GM19035 (cell line): ENCODE data around the gene PSMD8.
"Not testable (repeated sequence)": the region's sequence is repeated elsewhere in the genome, so short reads cannot be mapped to it uniquely, and the experiment has no call there.

Experiments used
- ATAC-seq: cut with Tn5 transposase; IDR thresholded peaks from one replicate; pipeline ENCODE4 v1.9.1; 2021; ENCODE audit not compliant: unreplicated experiment

PSMD8 gene

GRCh38 chr19:38361633-38362075, 12.7 kb upstream of the PSMD8 start:
- peak; percentile 55 for ATAC-seq

- ATAC-seq, result peak; percentile 41
Measured at GRCh38 chr19:38362076-38362945, 12.1 kb upstream of the PSMD8 start.

- ATAC-seq, result not testable (repeated sequence)
Measured at GRCh38 chr19:38362946-38363688, 11.3 kb upstream of the PSMD8 start.

- ATAC-seq, result no peak
Measured at GRCh38 chr19:38367041-38367440, 7.3 kb upstream of the PSMD8 start.

GRCh38 chr19:38369584-38369983, 4.8 kb upstream of the PSMD8 start:
- ATAC-seq, result no peak

GRCh38 chr19:38370299-38370698, 4.1 kb upstream of the PSMD8 start:
- no peak for ATAC-seq

GRCh38 chr19:38371081-38371480, 3.3 kb upstream of the PSMD8 start:
- ATAC-seq, result no peak

- no peak for ATAC-seq
Measured at GRCh38 chr19:38373907-38374331, 452 bp upstream of the PSMD8 start.

- ATAC-seq, result no peak
Measured at GRCh38 chr19:38375098-38375493, 725 bp downstream of the PSMD8 start.

GRCh38 chr19:38375748-38376147, 1.4 kb downstream of the PSMD8 start:
- ATAC-seq, result no peak

GRCh38 chr19:38376576-38376975, 2.2 kb downstream of the PSMD8 start:
- ATAC-seq, result no peak

GRCh38 chr19:38377052-38377451, 2.7 kb downstream of the PSMD8 start:
- ATAC-seq, result no peak

GRCh38 chr19:38378866-38379265, 4.5 kb downstream of the PSMD8 start:
- no peak for ATAC-seq

- no peak for ATAC-seq
Measured at GRCh38 chr19:38381138-38381537, 6.8 kb downstream of the PSMD8 start.

GRCh38 chr19:38383184-38383583, 8.8 kb downstream of the PSMD8 start:
- no peak for ATAC-seq

GRCh38 chr19:38383743-38384142, 9.4 kb downstream of the PSMD8 start:
- no peak for ATAC-seq

GRCh38 chr19:38384209-38385027, 10.0 kb downstream of the PSMD8 start:
- no peak for ATAC-seq

- no peak for ATAC-seq
Measured at GRCh38 chr19:38385057-38385803, 10.9 kb downstream of the PSMD8 start.

GRCh38 chr19:38385804-38386257, 11.5 kb downstream of the PSMD8 start:
- ATAC-seq, result no peak

- ATAC-seq, result no peak
Measured at GRCh38 chr19:38386300-38386970, 12.1 kb downstream of the PSMD8 start.
